GM18909 (cell line): ENCODE measurements around the gene PTPRU.
"Not testable (repeated sequence)": the region's sequence is repeated elsewhere in the genome, so short reads cannot be mapped to it uniquely, and the experiment has no call there.

ENCODE experiments used
- ATAC-seq: cut with Tn5 transposase; IDR thresholded peaks from one replicate; pipeline ENCODE4 v1.9.1; 2021; ENCODE audit warnings: mild to moderate bottlenecking; ENCODE audit not compliant: unreplicated experiment, poor library complexity

The PTPRU gene

GRCh38 chr1:29218223-29218622 lies 18.1 kb upstream of the PTPRU start:
- no peak for ATAC-seq

GRCh38 chr1:29221296-29221695 lies 15.0 kb upstream of the PTPRU start:
- no peak for ATAC-seq

GRCh38 chr1:29222260-29222659 lies 14.1 kb upstream of the PTPRU start:
- ATAC-seq, result not testable (repeated sequence)

- ATAC-seq, result no peak
These were observed 13.6 kb upstream of the PTPRU start for GRCh38 chr1:29222686-29223085.

- ATAC-seq, result no peak
These were observed 12.8 kb upstream of the PTPRU start for GRCh38 chr1:29223521-29223920.

- no peak for ATAC-seq
These were observed 11.9 kb upstream of the PTPRU start for GRCh38 chr1:29224356-29224837.

- ATAC-seq, result no peak
These were observed 11.0 kb upstream of the PTPRU start for GRCh38 chr1:29225361-29225760.

GRCh38 chr1:29227511-29227910 lies 8.8 kb upstream of the PTPRU start:
- ATAC-seq, result no peak

- ATAC-seq, result no peak
These were observed 6.1 kb upstream of the PTPRU start for GRCh38 chr1:29230204-29230552.

- peak; percentile 90 for ATAC-seq
These were observed 5.6 kb upstream of the PTPRU start, which contains the start of gene MECR for GRCh38 chr1:29230553-29231378. TSS of gene MECR (minus strand) at chr1:29230934. CDS start at chr1:29230906, 28 bp downstream.

- no peak for ATAC-seq
These were observed 3.9 kb upstream of the PTPRU start for GRCh38 chr1:29232387-29232786.

GRCh38 chr1:29233693-29234092 lies 2.6 kb upstream of the PTPRU start:
- ATAC-seq, result no peak

- no peak for ATAC-seq
These were observed 1.9 kb upstream of the PTPRU start for GRCh38 chr1:29234471-29234870.

GRCh38 chr1:29234881-29235280 lies 1.4 kb upstream of the PTPRU start:
- not testable (repeated sequence) for ATAC-seq

GRCh38 chr1:29236712-29237128 lies 398 bp downstream of the PTPRU start:
- ATAC-seq, result no peak

GRCh38 chr1:29237129-29237821 lies 953 bp downstream of the PTPRU start:
- no peak for ATAC-seq

GRCh38 chr1:29237852-29238619 lies 1.7 kb downstream of the PTPRU start:
- ATAC-seq, result no peak

GRCh38 chr1:29238620-29239002 lies 2.3 kb downstream of the PTPRU start:
- no peak for ATAC-seq

- ATAC-seq, result no peak
These were observed 2.8 kb downstream of the PTPRU start for GRCh38 chr1:29239142-29239541.

- ATAC-seq, result no peak
These were observed 4.1 kb downstream of the PTPRU start for GRCh38 chr1:29240400-29240837.

- no peak for ATAC-seq
These were observed 4.7 kb downstream of the PTPRU start for GRCh38 chr1:29240986-29241385.
